GM12801 (cell line): ENCODE data around the gene APCDD1.

Experiments
- CTCF ChIP-seq: IDR thresholded peaks from one replicate; pipeline ENCODE4 v1.5.1; 2011; ENCODE audit warnings: control low read depth; ENCODE audit not compliant: insufficient read length; ENCODE audit errors: extremely low read depth

APCDD1 gene

GRCh38 chr18:10523544-10523943 lies 69.1 kb downstream of the APCDD1 start:
- no peak for TF ChIP-seq CTCF

- no peak for TF ChIP-seq CTCF
These were observed 70.3 kb downstream of the APCDD1 start for GRCh38 chr18:10524507-10525370.

GRCh38 chr18:10525371-10525691 lies 70.9 kb downstream of the APCDD1 start:
- TF ChIP-seq CTCF, result no peak

GRCh38 chr18:10525697-10526560 lies 71.5 kb downstream of the APCDD1 start, which contains the start of gene NAPG:
Gene NAPG, plus strand, starts transcription at chr18:10526027. Its CDS starts 76 bp downstream, at chr18:10526103.
- TF ChIP-seq CTCF, result no peak

GRCh38 chr18:10526561-10526949 lies 72.1 kb downstream of the APCDD1 start:
- TF ChIP-seq CTCF, result no peak

- TF ChIP-seq CTCF, result no peak
These were observed 74.0 kb downstream of the APCDD1 start for GRCh38 chr18:10528439-10528838.

- no peak for TF ChIP-seq CTCF
These were observed 75.6 kb downstream of the APCDD1 start for GRCh38 chr18:10530002-10530401.
